GM12878 (cell line): ENCODE measurements around the gene ADPRS. TPM values are rescaled to one million over a fixed set of nuclear protein-coding genes. Genes with fewer than 3 reads are reported as not detected.

Experiments
- ATAC-seq: fragments of 200-7000 bp; cut with Tn5 transposase; 3 replicates; pipeline ENCODE4 v1.9.1; 2020; ENCODE audit warnings: mild to moderate bottlenecking, moderate library complexity
- BruUV-seq: library from RNA; stranded (reverse); fragments of 400-500 nt; replicated peaks from 2 replicates; lab custom pipeline; 2021; lab: Mats Ljungman, UMichigan
- CTCF ChIA-PET: fragments of 300-600 bp; sonication (Branson Sonifier 250); formaldehyde crosslinking; extraction: SDS; loops from one replicate; lab custom pipeline; 2021; ENCODE audit warnings: inconsistent platforms; lab: Yijun Ruan, JAX
- POLR2A ChIA-PET: fragments of 350-600 bp; formaldehyde crosslinking; extraction: SDS; loops from one replicate; lab custom pipeline; 2021; ENCODE audit warnings: inconsistent platforms; lab: Charles Lee
- RAD21 ChIA-PET: fragments of 300-600 bp; sonication (Branson Sonifier 250); formaldehyde crosslinking; loops from one replicate; lab custom pipeline; 2023; ENCODE audit warnings: antibody characterized with exemption; ENCODE audit not compliant: unreplicated experiment; lab: Charles Lee
- SMC1A ChIA-PET: fragments of 300-600 bp; sonication (Branson Sonifier 250); formaldehyde crosslinking; loops from one replicate; lab custom pipeline; 2023; ENCODE audit not compliant: unreplicated experiment, uncharacterized antibody; lab: Charles Lee
- DNase-seq: peaks from one replicate; pipeline ENCODE4 v3.0.0-alpha.2; 2011; ENCODE audit warnings: low read depth, low spot score
- FAIRE-seq: peaks from 3 replicates; lab custom pipeline; 2011; peaks lifted over from hg19 to GRCh38; lab: Jason Lieb, UNC
- H2AFZ ChIP-seq: 2 replicates; pipeline ENCODE4 v1.6.0; 2011; ENCODE audit warnings: low read depth, low read length, control low read depth; ENCODE audit not compliant: control insufficient read depth
- H3K27ac ChIP-seq: 2 replicates; pipeline ENCODE4 v1.5.1; 2011; ENCODE audit warnings: control low read depth; ENCODE audit not compliant: control insufficient read depth, insufficient read depth
- H3K27me3 ChIP-seq, 2 experiments: replicated peaks in 1 of 2; 2 replicates each; pipeline versions ENCODE4 v1.6.0 to v1.6.1; 2011; ENCODE audit warnings: low read length in 1 of 2; ENCODE audit not compliant: control insufficient read depth in 2 of 2, insufficient read depth in 2 of 2
- H3K36me3 ChIP-seq, 2 experiments: 2 replicates each; pipeline ENCODE4 v1.5.1; 2011; ENCODE audit warnings: low read length in 1 of 2; ENCODE audit not compliant: control insufficient read depth in 2 of 2, insufficient read depth in 2 of 2
- H3K4me1 ChIP-seq: 2 replicates; pipeline ENCODE4 v1.6.1; 2011; ENCODE audit warnings: mild to moderate bottlenecking, low read length, moderate library complexity, mixed read lengths; ENCODE audit not compliant: control insufficient read depth, insufficient read depth
- H3K4me2 ChIP-seq: 2 replicates; pipeline ENCODE4 v1.6.0; 2011; ENCODE audit warnings: control low read depth; ENCODE audit not compliant: control insufficient read depth, insufficient read depth
- H3K4me3 ChIP-seq: fragments of 200-600 bp; sonication (generic); 2 replicates; pipeline ENCODE4 v1.5.1; 2016
- H3K79me2 ChIP-seq: 2 replicates; pipeline ENCODE4 v1.6.0; 2011; ENCODE audit warnings: low read length; ENCODE audit not compliant: control insufficient read depth, insufficient read depth
- H3K9ac ChIP-seq: 2 replicates; pipeline ENCODE4 v1.8.0; 2011; ENCODE audit warnings: low read length, control low read depth, mixed read lengths; ENCODE audit not compliant: control insufficient read depth, insufficient read depth
- H3K9me3 ChIP-seq: replicated peaks from 3 replicates; pipeline ENCODE4 v1.5.1; 2011; ENCODE audit warnings: mild to moderate bottlenecking, low read length; ENCODE audit not compliant: control insufficient read depth, insufficient read depth
- H4K20me1 ChIP-seq: 2 replicates; pipeline ENCODE4 v1.6.0; 2011; ENCODE audit not compliant: control insufficient read depth, insufficient read depth
- CHD1 ChIP-seq: IDR thresholded peaks from 2 replicates; pipeline ENCODE4 v1.6.1; 2012; ENCODE audit warnings: low read depth, low read length, improper control_type of control experiment
- CHD2 ChIP-seq: IDR thresholded peaks from 2 replicates; pipeline ENCODE4 v1.6.1; 2011; ENCODE audit warnings: low read depth, low read length, improper control_type of control experiment, borderline replicate concordance
- HDAC2 ChIP-seq: fragments of 200-600 bp; sonication (generic); IDR thresholded peaks from 2 replicates; pipeline ENCODE4 v1.6.1; 2017
- IKZF1 ChIP-seq: fragments of 450-650 bp; conservative IDR thresholded peaks from 2 replicates; pipeline ENCODE4 v1.6.1; 2017; ENCODE audit warnings: antibody characterized with exemption, mild to moderate bottlenecking
- IKZF2 ChIP-seq, 2 experiments: fragments of 450-650 bp; IDR thresholded peaks; 2 replicates each; pipeline ENCODE4 v1.6.1; 2017; ENCODE audit warnings: mild to moderate bottlenecking in 2 of 2, moderate library complexity in 2 of 2
- NR2C1 ChIP-seq: fragments of 450-650 bp; IDR thresholded peaks from 2 replicates; pipeline ENCODE4 v1.6.1; 2017; ENCODE audit warnings: antibody characterized with exemption, mild to moderate bottlenecking, moderate library complexity
- SMARCA5 ChIP-seq: fragments of 450-650 bp; IDR thresholded peaks from 2 replicates; pipeline ENCODE4 v1.6.1; 2017; ENCODE audit warnings: mild to moderate bottlenecking
- WGBS: methylation state at CpG from one replicate; pipeline ENCODE4 v1.1.6; 2016; ENCODE audit warnings: low lambda C conversion rate; ENCODE audit not compliant: insufficient replicate concordance, insufficient coverage; ENCODE audit errors: missing lambda C conversion rate; 5-methylcytosine and 5-hydroxymethylcytosine counted together
- in situ Hi-C: fragments of 300-500 bp; cut with MboI; formaldehyde crosslinking; loops from 9 replicates; pipeline ENCODE4 v1.14.3; 2018; ENCODE audit warnings: mixed read lengths
- intact Hi-C: fragments of 100-400 bp; cut with micrococcal nuclease; formaldehyde crosslinking; loops from one replicate; pipeline ENCODE4 v1.14.2; 2022; ENCODE audit not compliant: unreplicated experiment
- polyA plus RNA-seq, 11 experiments: library from polyadenylated mRNA; depleted of rRNA in 4 of 11; unstranded in 6 of 11; stranded (reverse) in 5 of 11; fragments of >200 nt; fragmentation: Nextera tagmentation in 4 of 11; fragmentation: Illumina TruSeq in 1 of 11; extraction: Ambion mirVana in 4 of 11; extraction: Trizol in 1 of 11; gene quantifications; 1 replicate in 1 of 11; 2 replicates in 10 of 11; pipeline versions ENCODE4 v1.2.1 to v1.2.3, GENCODE V29; 2011 to 2016; ENCODE audit warnings: inconsistent platforms in 2 of 11, missing spikeins in 2 of 11, low read depth in 1 of 11
- total RNA-seq, 4 experiments: library from RNA; depleted of rRNA in 3 of 4; stranded (reverse); fragments of >200 nt in 3 of 4; fragmentation: Illumina TruSeq in 1 of 4; extraction: Trizol in 1 of 4; gene quantifications; 2 replicates each; pipeline versions ENCODE4 v1.2.1 to v1.2.3, GENCODE V29; 2013 to 2021
- TF ChIP-seq, protein P1 (sequence below): fragments of 450-650 bp; IDR thresholded peaks from 2 replicates; pipeline ENCODE4 v1.6.1; 2017; ENCODE audit warnings: antibody characterized with exemption, mild to moderate bottlenecking, moderate library complexity
- TF ChIP-seq, protein P2 (sequence below): fragments of 450-650 bp; formaldehyde crosslinking; IDR thresholded peaks from 2 replicates; pipeline ENCODE4 v1.4.0; 2022; ENCODE audit warnings: mild to moderate bottlenecking, moderate library complexity
- TF ChIP-seq, protein P3 (sequence below): IDR thresholded peaks from 2 replicates; pipeline ENCODE4 v1.6.1; 2012; ENCODE audit warnings: low read length, inconsistent platforms
- TF ChIP-seq, protein P4 (sequence below): fragments of 450-650 bp; formaldehyde crosslinking; IDR thresholded peaks from 2 replicates; pipeline ENCODE4 v1.4.0; 2020; ENCODE audit warnings: mild to moderate bottlenecking, moderate library complexity

Gene ADPRS
- total and polyA plus RNA-seq, 10 of the 15 experiments (the other 5 are each of a cell fraction or from before 2014, with no cell fraction given) = 7.6 to 57.6 (median 39.1) TPM

DNA sequence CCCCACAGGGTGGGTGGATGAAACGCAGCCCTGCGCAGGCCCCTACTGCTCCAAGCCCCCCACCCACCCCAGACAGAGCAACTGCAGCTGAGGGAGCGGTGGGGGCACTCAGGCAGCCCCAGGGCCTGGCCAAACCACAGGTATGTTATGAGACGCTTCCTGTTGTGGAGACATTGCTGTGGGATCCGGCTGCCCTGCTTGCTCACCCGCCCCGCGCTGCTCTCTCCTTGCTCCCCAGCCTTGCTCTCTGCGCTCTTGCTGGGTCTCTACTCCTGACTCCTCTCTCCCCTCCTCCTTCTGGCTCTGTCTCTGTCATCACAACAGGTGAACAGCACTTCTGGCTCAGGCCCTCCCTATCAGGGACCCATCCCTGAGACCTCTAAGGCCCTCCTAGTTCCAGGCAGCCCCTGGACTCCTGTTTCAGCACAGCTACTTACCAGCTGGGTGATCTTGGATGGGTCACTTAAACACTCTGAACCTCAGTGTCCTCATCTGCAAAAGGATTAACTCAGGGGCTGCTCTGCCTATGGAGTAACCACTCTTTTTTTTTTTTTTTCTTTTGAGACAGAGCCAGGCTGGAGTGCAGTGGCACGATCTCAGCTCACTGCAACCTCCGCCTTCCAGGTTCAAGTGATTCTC, 20.5 kb downstream of the ADPRS start (continued):
- TF ChIP-seq, protein P1, sequence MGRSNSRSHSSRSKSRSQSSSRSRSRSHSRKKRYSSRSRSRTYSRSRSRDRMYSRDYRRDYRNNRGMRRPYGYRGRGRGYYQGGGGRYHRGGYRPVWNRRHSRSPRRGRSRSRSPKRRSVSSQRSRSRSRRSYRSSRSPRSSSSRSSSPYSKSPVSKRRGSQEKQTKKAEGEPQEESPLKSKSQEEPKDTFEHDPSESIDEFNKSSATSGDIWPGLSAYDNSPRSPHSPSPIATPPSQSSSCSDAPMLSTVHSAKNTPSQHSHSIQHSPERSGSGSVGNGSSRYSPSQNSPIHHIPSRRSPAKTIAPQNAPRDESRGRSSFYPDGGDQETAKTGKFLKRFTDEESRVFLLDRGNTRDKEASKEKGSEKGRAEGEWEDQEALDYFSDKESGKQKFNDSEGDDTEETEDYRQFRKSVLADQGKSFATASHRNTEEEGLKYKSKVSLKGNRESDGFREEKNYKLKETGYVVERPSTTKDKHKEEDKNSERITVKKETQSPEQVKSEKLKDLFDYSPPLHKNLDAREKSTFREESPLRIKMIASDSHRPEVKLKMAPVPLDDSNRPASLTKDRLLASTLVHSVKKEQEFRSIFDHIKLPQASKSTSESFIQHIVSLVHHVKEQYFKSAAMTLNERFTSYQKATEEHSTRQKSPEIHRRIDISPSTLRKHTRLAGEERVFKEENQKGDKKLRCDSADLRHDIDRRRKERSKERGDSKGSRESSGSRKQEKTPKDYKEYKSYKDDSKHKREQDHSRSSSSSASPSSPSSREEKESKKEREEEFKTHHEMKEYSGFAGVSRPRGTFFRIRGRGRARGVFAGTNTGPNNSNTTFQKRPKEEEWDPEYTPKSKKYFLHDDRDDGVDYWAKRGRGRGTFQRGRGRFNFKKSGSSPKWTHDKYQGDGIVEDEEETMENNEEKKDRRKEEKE = no peak
- TF ChIP-seq SMARCA5 = no peak
- TF ChIP-seq HDAC2 = no peak

GRCh38 chr1:36111151-36111550, 22.5 kb downstream of the ADPRS start:
- Histone ChIP-seq H3K4me1 (no peaks in the 10 kb centered on the region), H2AFZ (no peak overlapping the region), H3K4me2 (no peak overlapping the region), H4K20me1 (no peaks in the 10 kb centered on the region), H3K79me2 (no peaks in the 10 kb centered on the region), H3K36me3 (no peaks in the 10 kb centered on the region), H3K27ac (no peak overlapping the region), H3K27me3 (no peaks in the 10 kb centered on the region), H3K9me3 (no peaks in the 10 kb centered on the region), H3K9ac (no peak overlapping the region), H3K4me3 (no peak overlapping the region)
- no peak for DNase-seq
- ChIA-PET POLR2A (no interaction called here), RAD21 (interaction anchor here (0.6 to 1.5 kb wide), 3 partner anchors 24 to 142 kb away, joined by 3 to 4 read pairs (median 3); no protein-coding TSS in a partner anchor), CTCF (interaction anchor here (1.0 to 1.6 kb wide), 4 partner anchors 11 to 24 kb away, joined by 3 to 5 read pairs (median 4); no protein-coding TSS in a partner anchor), SMC1A (no interaction called here)
- no TSS peak for BruUV-seq
- no peak for ATAC-seq
- intact Hi-C loops (no loop called here), in situ Hi-C loops (no loop called here)
- no peak for FAIRE-seq
- 21% methylated on average over 4 of the region's 4 CpGs for WGBS
- TF ChIP-seq IKZF2 (IDR thresholded peaks at IDR 0.05) (no peak), IKZF1 (no peak), CHD2 (no peak), CHD1 (no peak), NR2C1 (no peak)
- TF ChIP-seq, protein P2, sequence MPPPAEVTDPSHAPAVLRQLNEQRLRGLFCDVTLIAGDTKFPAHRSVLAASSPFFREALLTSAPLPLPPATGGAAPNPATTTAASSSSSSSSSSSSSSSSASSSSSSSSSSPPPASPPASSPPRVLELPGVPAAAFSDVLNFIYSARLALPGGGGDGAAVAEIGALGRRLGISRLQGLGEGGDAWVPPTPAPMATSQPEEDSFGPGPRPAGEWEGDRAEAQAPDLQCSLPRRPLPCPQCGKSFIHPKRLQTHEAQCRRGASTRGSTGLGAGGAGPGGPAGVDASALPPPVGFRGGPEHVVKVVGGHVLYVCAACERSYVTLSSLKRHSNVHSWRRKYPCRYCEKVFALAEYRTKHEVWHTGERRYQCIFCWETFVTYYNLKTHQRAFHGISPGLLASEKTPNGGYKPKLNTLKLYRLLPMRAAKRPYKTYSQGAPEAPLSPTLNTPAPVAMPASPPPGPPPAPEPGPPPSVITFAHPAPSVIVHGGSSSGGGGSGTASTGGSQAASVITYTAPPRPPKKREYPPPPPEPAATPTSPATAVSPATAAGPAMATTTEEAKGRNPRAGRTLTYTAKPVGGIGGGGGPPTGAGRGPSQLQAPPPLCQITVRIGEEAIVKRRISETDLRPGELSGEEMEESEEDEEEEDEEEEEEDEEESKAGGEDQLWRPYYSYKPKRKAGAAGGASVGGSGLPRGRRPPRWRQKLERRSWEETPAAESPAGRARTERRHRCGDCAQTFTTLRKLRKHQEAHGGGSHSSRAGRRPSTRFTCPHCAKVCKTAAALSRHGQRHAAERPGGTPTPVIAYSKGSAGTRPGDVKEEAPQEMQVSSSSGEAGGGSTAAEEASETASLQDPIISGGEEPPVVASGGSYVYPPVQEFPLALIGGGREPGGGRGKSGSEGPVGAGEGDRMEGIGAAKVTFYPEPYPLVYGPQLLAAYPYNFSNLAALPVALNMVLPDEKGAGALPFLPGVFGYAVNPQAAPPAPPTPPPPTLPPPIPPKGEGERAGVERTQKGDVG (CRISPR knock-in tag) = no peak
- TF ChIP-seq, protein P3, sequence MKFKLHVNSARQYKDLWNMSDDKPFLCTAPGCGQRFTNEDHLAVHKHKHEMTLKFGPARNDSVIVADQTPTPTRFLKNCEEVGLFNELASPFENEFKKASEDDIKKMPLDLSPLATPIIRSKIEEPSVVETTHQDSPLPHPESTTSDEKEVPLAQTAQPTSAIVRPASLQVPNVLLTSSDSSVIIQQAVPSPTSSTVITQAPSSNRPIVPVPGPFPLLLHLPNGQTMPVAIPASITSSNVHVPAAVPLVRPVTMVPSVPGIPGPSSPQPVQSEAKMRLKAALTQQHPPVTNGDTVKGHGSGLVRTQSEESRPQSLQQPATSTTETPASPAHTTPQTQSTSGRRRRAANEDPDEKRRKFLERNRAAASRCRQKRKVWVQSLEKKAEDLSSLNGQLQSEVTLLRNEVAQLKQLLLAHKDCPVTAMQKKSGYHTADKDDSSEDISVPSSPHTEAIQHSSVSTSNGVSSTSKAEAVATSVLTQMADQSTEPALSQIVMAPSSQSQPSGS = no peak
- TF ChIP-seq, protein P4, sequence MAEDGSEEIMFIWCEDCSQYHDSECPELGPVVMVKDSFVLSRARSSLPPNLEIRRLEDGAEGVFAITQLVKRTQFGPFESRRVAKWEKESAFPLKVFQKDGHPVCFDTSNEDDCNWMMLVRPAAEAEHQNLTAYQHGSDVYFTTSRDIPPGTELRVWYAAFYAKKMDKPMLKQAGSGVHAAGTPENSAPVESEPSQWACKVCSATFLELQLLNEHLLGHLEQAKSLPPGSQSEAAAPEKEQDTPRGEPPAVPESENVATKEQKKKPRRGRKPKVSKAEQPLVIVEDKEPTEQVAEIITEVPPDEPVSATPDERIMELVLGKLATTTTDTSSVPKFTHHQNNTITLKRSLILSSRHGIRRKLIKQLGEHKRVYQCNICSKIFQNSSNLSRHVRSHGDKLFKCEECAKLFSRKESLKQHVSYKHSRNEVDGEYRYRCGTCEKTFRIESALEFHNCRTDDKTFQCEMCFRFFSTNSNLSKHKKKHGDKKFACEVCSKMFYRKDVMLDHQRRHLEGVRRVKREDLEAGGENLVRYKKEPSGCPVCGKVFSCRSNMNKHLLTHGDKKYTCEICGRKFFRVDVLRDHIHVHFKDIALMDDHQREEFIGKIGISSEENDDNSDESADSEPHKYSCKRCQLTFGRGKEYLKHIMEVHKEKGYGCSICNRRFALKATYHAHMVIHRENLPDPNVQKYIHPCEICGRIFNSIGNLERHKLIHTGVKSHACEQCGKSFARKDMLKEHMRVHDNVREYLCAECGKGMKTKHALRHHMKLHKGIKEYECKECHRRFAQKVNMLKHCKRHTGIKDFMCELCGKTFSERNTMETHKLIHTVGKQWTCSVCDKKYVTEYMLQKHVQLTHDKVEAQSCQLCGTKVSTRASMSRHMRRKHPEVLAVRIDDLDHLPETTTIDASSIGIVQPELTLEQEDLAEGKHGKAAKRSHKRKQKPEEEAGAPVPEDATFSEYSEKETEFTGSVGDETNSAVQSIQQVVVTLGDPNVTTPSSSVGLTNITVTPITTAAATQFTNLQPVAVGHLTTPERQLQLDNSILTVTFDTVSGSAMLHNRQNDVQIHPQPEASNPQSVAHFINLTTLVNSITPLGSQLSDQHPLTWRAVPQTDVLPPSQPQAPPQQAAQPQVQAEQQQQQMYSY (CRISPR knock-in tag) = no peak
